GM10248 (cell line): Measurements from ENCODE around the gene LAMTOR2.
"Not testable (repeated sequence)": the region's sequence is repeated elsewhere in the genome, so short reads cannot be mapped to it uniquely, and the experiment has no call there.

Experiments used
- CTCF ChIA-PET: fragments of 300-600 bp; sonication (Branson Sonifier 250); formaldehyde crosslinking; extraction: SDS; loops from one replicate; lab custom pipeline; 2021; ENCODE audit warnings: antibody characterized with exemption; lab: Yijun Ruan, JAX
- POLR2A ChIA-PET: fragments of 350-650 bp; sonication (Branson Sonifier 250); formaldehyde crosslinking; extraction: SDS; loops from one replicate; lab custom pipeline; 2020; ENCODE audit warnings: antibody characterized with exemption; lab: Yijun Ruan, JAX
- DNase-seq: peaks from one replicate; pipeline ENCODE4 v3.0.0; 2012; ENCODE audit errors: extremely low spot score
- TF ChIP-seq, protein P1 (sequence below): IDR thresholded peaks from 2 replicates; pipeline ENCODE4 v1.5.1; 2012; ENCODE audit warnings: mild to moderate bottlenecking, low read depth; ENCODE audit errors: extremely low read depth, missing control alignments, control extremely low read depth

LAMTOR2 gene

DNA sequence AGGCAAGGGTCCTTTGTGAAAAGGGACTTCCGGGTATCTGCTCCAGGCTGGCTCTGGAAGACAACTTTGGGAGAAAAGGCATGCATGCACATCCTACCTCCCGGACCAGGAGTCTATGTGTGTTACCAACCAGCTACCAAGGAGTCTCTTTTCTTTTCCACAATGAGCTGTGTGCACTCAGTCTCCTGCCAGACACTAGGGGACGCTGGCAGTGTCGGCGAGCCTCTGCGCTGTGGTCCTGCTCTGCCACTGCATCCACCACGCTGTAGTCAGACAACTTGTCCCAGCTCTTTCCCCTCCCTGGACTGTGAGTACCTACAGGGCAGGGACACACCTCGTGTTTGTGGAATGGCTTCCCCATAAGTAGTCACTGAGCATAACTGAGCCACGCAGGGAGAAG lies 28.7 kb upstream of the LAMTOR2 start:
- peak; percentile 71 for DNase-seq
- POLR2A ChIA-PET, result no interaction called here
- TF ChIP-seq, protein P1, sequence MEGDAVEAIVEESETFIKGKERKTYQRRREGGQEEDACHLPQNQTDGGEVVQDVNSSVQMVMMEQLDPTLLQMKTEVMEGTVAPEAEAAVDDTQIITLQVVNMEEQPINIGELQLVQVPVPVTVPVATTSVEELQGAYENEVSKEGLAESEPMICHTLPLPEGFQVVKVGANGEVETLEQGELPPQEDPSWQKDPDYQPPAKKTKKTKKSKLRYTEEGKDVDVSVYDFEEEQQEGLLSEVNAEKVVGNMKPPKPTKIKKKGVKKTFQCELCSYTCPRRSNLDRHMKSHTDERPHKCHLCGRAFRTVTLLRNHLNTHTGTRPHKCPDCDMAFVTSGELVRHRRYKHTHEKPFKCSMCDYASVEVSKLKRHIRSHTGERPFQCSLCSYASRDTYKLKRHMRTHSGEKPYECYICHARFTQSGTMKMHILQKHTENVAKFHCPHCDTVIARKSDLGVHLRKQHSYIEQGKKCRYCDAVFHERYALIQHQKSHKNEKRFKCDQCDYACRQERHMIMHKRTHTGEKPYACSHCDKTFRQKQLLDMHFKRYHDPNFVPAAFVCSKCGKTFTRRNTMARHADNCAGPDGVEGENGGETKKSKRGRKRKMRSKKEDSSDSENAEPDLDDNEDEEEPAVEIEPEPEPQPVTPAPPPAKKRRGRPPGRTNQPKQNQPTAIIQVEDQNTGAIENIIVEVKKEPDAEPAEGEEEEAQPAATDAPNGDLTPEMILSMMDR, result peak; percentile 76

DNA sequence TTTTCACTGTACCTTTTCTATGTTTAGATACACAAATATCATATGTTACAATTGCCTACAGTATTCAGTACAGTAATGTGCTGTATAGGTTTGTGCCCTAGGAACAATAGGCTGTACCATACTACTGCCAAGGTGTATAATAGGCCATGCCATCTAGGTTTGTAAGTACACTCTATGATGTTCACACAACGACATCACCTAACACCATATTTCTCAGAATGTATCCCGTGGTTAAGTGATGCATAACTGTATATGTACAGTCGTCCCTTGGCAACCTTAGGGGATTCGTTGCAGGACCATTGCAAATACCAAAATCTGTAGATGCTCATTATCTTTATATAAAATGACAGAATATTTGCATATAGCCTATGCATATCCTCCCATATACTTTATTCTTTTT lies 28.0 kb upstream of the LAMTOR2 start:
- ChIA-PET POLR2A (no interaction called here), CTCF (interaction anchor here (1.1 to 2.6 kb wide), 3 partner anchors 13 to 102 kb away, joined by 3 to 27 read pairs (median 4); no protein-coding TSS in a partner anchor)

More for the DNA sequence above, 28.7 kb upstream of the LAMTOR2 start:
- CTCF ChIA-PET, result interaction anchor here (0.7 to 2.6 kb wide), 13 partner anchors 10 to 131 kb away, joined by 3 to 27 read pairs (median 4); no protein-coding TSS in a partner anchor

DNA sequence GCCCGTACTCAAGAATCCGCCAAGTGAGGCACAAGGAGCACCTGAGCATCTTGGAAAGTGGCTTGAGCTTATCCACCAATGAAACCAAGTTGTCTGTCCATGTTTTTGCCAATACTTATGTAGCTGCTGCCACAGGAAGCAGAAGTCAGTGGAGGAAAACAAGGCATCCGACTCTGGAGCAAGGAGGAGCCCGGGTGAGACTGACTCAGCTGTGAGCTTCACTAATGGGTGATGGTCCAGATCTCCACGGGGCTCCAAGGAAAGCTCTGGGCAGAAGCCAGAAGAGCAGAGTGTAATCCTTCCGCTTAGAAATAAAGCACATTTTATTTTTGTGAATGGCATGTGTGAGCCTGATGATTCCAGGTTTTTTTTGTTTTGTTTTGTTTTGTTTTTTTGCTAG lies 21.6 kb upstream of the LAMTOR2 start:
- CTCF ChIA-PET, result interaction anchor here (0.9 to 2.7 kb wide), 5 partner anchors 7 to 43 kb away, joined by 3 to 8 read pairs (median 5); partner anchors contain the start of gene UBQLN4
- no peak for DNase-seq
- TF ChIP-seq, protein P1, result no peak
- POLR2A ChIA-PET, result interaction anchor here (0.6 kb wide), 1 partner anchor 140 kb away, joined by 3 read pairs; no protein-coding TSS in a partner anchor

More for the DNA sequence above, 28.0 kb upstream of the LAMTOR2 start:
- no peak for DNase-seq
- TF ChIP-seq, protein P1, result no peak

DNA sequence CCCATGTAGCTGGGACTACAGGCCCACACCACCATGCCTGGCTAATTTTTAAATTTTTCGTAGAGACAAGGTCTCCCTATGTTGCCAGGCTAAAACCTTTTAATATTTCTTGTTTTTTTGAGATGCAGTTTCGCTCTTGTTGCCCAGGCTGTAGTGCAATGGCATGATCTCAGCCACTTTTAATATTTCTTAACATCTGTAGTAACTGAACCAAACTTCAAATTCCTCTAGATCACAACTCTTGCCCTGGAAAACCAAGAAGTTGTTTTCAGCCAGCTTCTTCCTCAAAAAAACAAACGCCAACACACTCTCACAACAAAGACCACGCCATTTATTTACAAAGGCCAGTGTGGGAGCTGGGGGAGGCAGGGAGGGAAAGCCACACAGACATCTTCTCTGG lies 19.6 kb upstream of the LAMTOR2 start:
- POLR2A ChIA-PET, CTCF ChIA-PET, DNase-seq: not testable (repeated sequence)

DNA sequence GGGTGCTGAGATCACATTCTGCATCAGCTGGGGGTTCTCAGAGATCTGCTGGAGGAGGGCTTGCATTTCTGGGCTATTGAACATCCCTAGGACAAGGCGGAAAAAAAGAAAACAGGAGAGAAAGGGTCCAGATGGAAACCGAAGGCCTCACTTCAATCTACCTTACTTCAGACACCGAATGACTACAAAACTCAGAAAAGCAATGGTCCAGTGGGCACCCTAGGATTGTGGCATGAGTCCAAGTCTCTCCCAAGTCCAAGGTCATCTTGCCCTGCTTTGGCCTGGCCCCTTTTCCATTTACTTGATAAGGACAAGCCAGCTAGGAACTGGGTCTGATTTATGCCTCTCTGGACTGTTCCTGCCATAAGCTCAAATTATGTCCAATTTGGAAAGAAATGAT lies 11.8 kb upstream of the LAMTOR2 start:
- TF ChIP-seq, protein P1, result no peak
- DNase-seq, result no peak
- CTCF ChIA-PET, result interaction anchor here (1.6 to 3.1 kb wide), 2 partner anchors 11 to 24 kb away, joined by 5 to 17 read pairs; partner anchors contain the start of genes LAMTOR2 and UBQLN4
- POLR2A ChIA-PET, result no interaction called here

DNA sequence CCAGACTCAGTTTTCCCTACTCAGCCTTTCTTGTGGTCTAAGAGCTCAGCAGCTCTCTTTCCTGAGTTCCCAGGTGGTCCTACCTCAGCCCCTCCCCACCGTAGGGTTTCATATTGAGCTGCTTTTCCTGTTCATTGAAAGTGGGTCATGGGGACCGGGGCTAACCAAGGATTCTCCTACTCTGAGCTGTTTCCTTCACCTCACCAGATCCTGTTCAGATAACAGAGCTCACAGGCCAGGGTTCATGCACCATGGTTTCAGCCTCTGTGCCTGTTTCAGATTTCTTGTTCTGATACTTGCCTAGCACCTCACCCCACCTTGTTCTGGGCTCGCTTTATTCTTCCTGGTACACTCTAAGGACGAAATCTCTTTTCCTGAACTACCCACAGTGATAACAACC lies 9.5 kb upstream of the LAMTOR2 start:
- ChIA-PET CTCF (interaction anchor here (0.9 to 3.1 kb wide), 4 partner anchors 8 to 107 kb away, joined by 3 to 17 read pairs (median 8); partner anchors contain the start of genes LAMTOR2 and UBQLN4), POLR2A (no interaction called here)
- TF ChIP-seq, protein P1, result no peak
- DNase-seq, result no peak

DNA sequence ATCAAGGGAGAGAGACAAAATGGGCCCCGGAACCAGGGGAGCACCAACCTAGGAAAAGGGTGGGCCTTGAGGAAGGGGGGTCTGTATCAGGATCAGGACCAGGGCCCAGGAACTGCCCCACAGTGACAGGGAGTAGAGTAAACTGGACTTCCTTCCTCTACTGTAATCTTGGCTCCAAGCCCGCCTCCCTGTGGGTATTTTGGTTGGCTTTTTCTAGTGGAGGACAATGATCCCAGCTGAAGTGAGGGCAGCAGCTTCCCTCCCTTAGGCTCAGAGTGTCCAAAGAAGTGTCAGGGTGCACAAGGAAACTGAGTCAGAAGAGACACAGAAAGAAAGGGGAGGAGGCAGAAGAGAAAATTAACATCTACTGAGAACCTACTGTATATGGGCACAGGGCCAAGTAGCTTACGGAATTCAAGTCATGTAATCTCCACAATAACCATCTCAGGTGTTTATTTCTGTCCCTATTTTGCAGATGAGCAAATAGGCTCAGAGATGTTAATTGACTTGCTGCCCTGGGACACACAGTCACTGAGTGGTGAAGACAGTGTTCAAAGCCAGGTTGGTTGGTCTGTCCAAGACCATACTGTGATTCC lies 5.8 kb upstream of the LAMTOR2 start:
- ChIA-PET CTCF (interaction anchor here (1.0 to 3.2 kb wide), 2 partner anchors 18 to 59 kb away, joined by 3 to 12 read pairs; no protein-coding TSS in a partner anchor), POLR2A (no interaction called here)
- no peak for DNase-seq
- TF ChIP-seq, protein P1, result no peak
